Mucosa of rectum (tissue), 2 donors: ENCODE results near the gene EMID1.

ENCODE experiments used
- H3K27ac ChIP-seq, 2 donors: one replicate each; pipeline ENCODE4 v1.7.0; 2013; ENCODE audit warnings: inconsistent platforms in 2 of 2, low read depth in 2 of 2, low read length in 2 of 2
- H3K27me3 ChIP-seq, 2 donors: one replicate each; pipeline ENCODE4 v1.7.0; 2013; ENCODE audit warnings: low read length in 2 of 2; ENCODE audit not compliant: control insufficient read depth in 2 of 2, insufficient read depth in 2 of 2
- H3K36me3 ChIP-seq, 2 donors: one replicate each; pipeline ENCODE4 v1.7.0; 2013; ENCODE audit warnings: low read length in 2 of 2; ENCODE audit not compliant: control insufficient read depth in 2 of 2, insufficient read depth in 2 of 2
- H3K4me1 ChIP-seq, 2 donors: one replicate each; pipeline ENCODE4 v1.7.0; 2013; ENCODE audit warnings: low read length in 2 of 2, mild to moderate bottlenecking in 1 of 2; ENCODE audit not compliant: control insufficient read depth in 2 of 2, insufficient read depth in 2 of 2
- H3K4me3 ChIP-seq, 2 donors: one replicate each; pipeline ENCODE4 v1.7.0; 2013; ENCODE audit warnings: low read length in 2 of 2
- H3K9ac ChIP-seq, 2 donors: one replicate each; pipeline ENCODE4 v1.7.0; 2013; ENCODE audit warnings: low read length in 2 of 2, low read depth in 1 of 2, mild to moderate bottlenecking in 1 of 2
- H3K9me3 ChIP-seq, 2 donors: one replicate each; pipeline ENCODE4 v1.7.0; 2013; ENCODE audit warnings: low read length in 2 of 2; ENCODE audit not compliant: control insufficient read depth in 2 of 2
- donor health status: healthy.
- donor health status: Normal muscosa, but diverticular disease.

The EMID1 gene

DNA sequence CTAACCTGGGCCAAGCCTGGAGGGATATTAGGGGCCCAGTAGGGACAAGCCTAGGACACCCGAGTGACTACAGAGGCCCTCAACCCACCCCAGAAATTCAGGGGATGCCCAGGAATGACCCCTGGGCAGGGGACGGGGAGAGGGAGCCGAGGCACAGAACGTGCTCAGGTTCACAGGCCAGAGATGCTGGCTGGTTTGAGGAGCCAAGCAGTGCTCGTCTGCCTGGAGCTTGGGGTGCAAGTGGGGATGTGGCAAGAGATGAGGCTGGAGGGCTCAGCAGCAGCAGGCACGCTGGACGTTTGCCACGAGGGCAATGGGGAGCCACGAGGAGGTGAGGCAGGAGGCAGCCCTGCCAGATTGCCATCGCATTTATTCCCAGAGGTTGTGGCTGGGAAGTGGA lies 34.0 kb upstream of the EMID1 start:
- Histone ChIP-seq H3K9ac (no peak overlapping the region), H3K9me3 (peaks cover 0 to 6% of the 10 kb centered on the region in 2 donors), H3K27me3 (no peaks in the 10 kb centered on the region), H3K4me1 (no peaks in the 10 kb centered on the region), H3K36me3 (no peaks in the 10 kb centered on the region), H3K4me3 (no peak overlapping the region), H3K27ac (no peak overlapping the region)

DNA sequence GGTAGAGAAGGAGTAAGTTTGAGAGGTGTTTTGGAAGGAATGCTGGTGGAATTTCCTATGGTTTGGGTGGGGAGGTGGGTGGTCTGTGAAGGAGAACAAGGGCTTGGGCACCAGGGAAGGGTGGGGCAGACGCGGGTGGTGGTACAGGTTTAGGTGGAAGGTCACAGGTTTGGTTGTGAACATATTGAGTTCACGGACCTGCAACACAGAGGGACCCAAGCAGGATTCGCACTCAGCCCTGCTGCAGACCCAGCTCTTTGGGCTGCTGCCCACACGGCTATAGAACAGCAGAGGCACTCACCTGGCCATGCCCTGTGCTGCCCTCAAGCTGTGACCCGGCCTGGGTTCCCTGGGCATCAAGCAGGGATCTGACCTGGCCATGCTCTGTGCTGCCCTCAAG lies 33.5 kb upstream of the EMID1 start:
- no peaks in the 10 kb centered on the region for H3K36me3 ChIP-seq
- H3K4me1 ChIP-seq = no peaks in the 10 kb centered on the region
- no peak overlapping the region for H3K27ac ChIP-seq

DNA sequence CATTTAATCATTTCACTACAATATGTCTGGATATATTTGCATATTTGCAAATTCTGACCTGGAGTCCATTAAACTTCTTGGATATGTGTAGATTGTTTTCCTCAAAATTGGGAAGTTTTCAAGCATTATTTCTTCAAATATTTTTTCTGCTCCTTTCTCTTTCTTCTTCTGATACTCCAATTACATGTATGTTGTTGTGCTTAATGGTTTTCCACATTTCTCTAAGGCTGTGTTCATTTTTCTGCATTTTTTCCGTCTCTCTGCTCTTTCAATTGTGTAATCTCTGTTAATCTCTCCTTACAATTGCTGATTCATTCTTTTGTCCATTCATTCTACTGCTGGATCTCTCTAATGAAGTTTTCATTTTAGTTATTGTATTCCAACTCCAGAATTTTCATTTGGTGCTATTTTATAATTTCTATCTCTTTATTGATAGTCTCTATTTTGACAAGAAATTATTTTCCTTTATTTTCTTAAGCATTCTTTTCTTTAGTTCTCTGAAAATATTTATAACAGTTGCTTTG lies 30.3 kb upstream of the EMID1 start:
- peaks cover 0 to 6% of the 10 kb centered on the region in 2 donors for H3K9me3 ChIP-seq
- H3K4me1 ChIP-seq = no peaks in the 10 kb centered on the region
- H3K36me3 ChIP-seq = no peaks in the 10 kb centered on the region
- no peak overlapping the region for H3K9ac ChIP-seq
- H3K27me3 ChIP-seq = no peaks in the 10 kb centered on the region
- no peak overlapping the region for H3K27ac ChIP-seq
- no peak overlapping the region for H3K4me3 ChIP-seq

More for the DNA sequence above, 33.5 kb upstream of the EMID1 start:
- Histone ChIP-seq H3K9me3 (peaks cover 0 to 6% of the 10 kb centered on the region in 2 donors), H3K27me3 (no peaks in the 10 kb centered on the region), H3K9ac (no peak overlapping the region), H3K4me3 (no peak overlapping the region)

- Histone ChIP-seq H3K9me3 (no peaks in the 10 kb centered on the region), H3K4me3 (no peak overlapping the region), H3K36me3 (no peaks in the 10 kb centered on the region), H3K9ac (no peak overlapping the region), H3K27ac (no peak overlapping the region), H3K27me3 (no peaks in the 10 kb centered on the region), H3K4me1 (no peaks in the 10 kb centered on the region)
Measured at GRCh38 chr22:29183971-29184848, 21.5 kb upstream of the EMID1 start.

- H3K4me1 ChIP-seq = no peaks in the 10 kb centered on the region
- H3K36me3 ChIP-seq = no peaks in the 10 kb centered on the region
- no peaks in the 10 kb centered on the region for H3K9me3 ChIP-seq
- no peak overlapping the region for H3K9ac ChIP-seq
- no peak overlapping the region for H3K27ac ChIP-seq
- H3K4me3 ChIP-seq = no peak overlapping the region
- H3K27me3 ChIP-seq = no peaks in the 10 kb centered on the region
Measured at GRCh38 chr22:29184849-29185490, 20.7 kb upstream of the EMID1 start.

DNA sequence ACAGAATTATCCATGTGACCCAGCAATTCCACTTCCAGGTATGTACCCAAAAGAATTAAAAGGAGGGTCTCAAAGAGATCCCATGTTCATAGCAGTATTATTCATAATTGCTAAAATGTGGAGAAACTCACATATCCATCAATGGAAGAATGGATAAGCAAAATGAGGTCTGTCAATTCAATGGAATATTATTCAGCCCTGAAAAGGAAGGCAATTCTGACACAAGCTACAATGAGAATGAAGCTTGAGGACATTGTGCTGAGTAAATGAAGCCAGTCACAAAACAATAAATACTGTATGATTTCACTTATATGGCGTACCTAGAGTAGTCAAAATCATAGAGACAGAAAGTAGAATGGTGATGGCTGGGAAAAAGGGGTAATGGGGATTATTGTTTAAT lies 19.4 kb upstream of the EMID1 start:
- Histone ChIP-seq H3K27ac (no peak overlapping the region), H3K9ac (no peak overlapping the region), H3K9me3 (no peaks in the 10 kb centered on the region), H3K27me3 (no peaks in the 10 kb centered on the region), H3K36me3 (no peaks in the 10 kb centered on the region), H3K4me1 (no peaks in the 10 kb centered on the region), H3K4me3 (no peak overlapping the region)

GRCh38 chr22:29187831-29188230 lies 17.9 kb upstream of the EMID1 start:
- Histone ChIP-seq H3K4me3 (no peak overlapping the region), H3K27ac (no peak overlapping the region), H3K4me1 (no peaks in the 10 kb centered on the region)

DNA sequence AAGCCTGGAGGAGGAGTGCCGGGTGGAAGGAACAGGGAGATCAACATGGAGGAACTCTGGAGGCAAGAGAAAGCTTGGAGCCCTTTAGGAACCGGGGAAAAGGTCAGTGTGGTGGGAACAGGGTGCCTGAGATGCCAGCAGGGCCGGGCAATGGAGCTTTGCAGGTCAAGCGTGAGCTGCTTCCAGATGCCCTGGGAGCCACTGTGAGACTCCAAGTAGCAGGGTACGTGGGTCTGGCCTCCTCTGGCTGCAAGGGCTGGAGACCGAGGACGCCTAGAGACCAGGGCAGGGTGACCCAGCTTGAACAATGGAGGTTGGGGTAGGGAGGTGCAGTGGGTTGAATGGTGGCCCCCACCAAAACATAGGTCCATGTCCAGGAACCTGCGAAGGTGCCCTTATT lies 15.6 kb upstream of the EMID1 start:
- no peaks in the 10 kb centered on the region for H3K4me1 ChIP-seq

More at GRCh38 chr22:29187831-29188230, 17.9 kb upstream of the EMID1 start:
- Histone ChIP-seq H3K27me3 (no peaks in the 10 kb centered on the region), H3K9ac (no peak overlapping the region), H3K9me3 (no peaks in the 10 kb centered on the region), H3K36me3 (no peaks in the 10 kb centered on the region)

GRCh38 chr22:29190918-29191317 lies 14.8 kb upstream of the EMID1 start:
- no peaks in the 10 kb centered on the region for H3K27me3 ChIP-seq
- no peak overlapping the region for H3K9ac ChIP-seq
- H3K36me3 ChIP-seq = no peaks in the 10 kb centered on the region
- no peaks in the 10 kb centered on the region for H3K4me1 ChIP-seq
- no peak overlapping the region for H3K4me3 ChIP-seq
- no peak overlapping the region for H3K27ac ChIP-seq
- H3K9me3 ChIP-seq = no peaks in the 10 kb centered on the region

More for the DNA sequence above, 15.6 kb upstream of the EMID1 start:
- Histone ChIP-seq H3K27ac (no peak overlapping the region), H3K36me3 (no peaks in the 10 kb centered on the region), H3K4me3 (no peak overlapping the region), H3K9me3 (no peaks in the 10 kb centered on the region), H3K9ac (no peak overlapping the region), H3K27me3 (no peaks in the 10 kb centered on the region)

DNA sequence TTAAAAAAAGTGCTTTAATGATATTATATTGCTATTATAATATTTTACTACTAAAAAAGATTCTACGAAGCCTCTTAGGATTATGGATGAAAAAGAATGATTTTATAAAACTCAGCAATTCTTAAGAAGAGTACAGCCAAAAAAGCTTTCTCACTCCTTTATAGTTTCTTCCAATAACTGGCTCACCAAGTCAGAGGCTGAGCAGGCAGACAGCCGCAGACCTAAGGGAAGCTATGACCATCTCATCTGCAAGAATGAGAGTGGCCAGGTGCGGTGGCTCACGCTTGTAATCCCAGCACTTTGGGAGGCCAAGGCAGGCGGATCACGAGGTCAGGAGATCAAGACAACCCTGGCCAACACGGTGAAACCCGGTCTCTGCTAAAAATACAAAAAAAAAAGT lies 12.7 kb upstream of the EMID1 start:
- H3K4me3 ChIP-seq = no peak overlapping the region
- no peaks in the 10 kb centered on the region for H3K27me3 ChIP-seq
- no peak overlapping the region for H3K9ac ChIP-seq
- no peaks in the 10 kb centered on the region for H3K9me3 ChIP-seq
- no peaks in the 10 kb centered on the region for H3K36me3 ChIP-seq
- H3K4me1 ChIP-seq = no peaks in the 10 kb centered on the region
- H3K27ac ChIP-seq = no peak overlapping the region
